IPS-18c (cell line): Measurements from ENCODE around the gene TSPAN2.
A peak's percentile ranks its signal among the peaks of the same experiment; 100 is the strongest.

Experiments used
- H3K4me3 ChIP-seq: 2 replicates; pipeline ENCODE4 v1.7.0; 2013; ENCODE audit warnings: low read depth, mild to moderate bottlenecking, low read length, moderate library complexity; ENCODE audit not compliant: insufficient read depth
- H3K9me3 ChIP-seq: one replicate; pipeline ENCODE4 v1.6.1; 2013; ENCODE audit warnings: mild to moderate bottlenecking, low read length, moderate library complexity; ENCODE audit not compliant: control insufficient read depth, insufficient read depth

TSPAN2 gene

DNA sequence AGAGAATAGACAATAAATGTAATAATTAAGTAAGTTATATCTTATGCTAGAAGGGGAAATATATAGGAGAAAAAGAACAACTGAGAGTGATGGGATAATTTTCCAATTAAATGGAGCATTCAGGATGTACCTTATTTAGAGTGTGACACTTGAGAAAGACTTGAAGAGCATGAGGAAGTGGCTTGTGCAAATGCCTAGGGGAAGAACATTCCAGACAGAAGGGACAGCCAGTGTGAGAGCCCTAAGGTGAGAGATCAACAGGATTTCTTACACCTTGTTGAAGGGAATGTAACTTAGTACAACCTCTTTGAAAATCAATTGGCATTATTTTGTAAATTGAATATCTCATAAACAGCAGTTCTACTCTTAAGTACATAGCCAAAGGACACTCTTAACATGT lies 28.8 kb upstream of the TSPAN2 start:
- H3K9me3 ChIP-seq = peaks cover 5% of the 10 kb centered on the region
- H3K4me3 ChIP-seq = no peak overlapping the region

- no peak overlapping the region for H3K4me3 ChIP-seq
- peaks cover 5% of the 10 kb centered on the region for H3K9me3 ChIP-seq
Measured at GRCh38 chr1:115117298-115117697, 28.0 kb upstream of the TSPAN2 start.

DNA sequence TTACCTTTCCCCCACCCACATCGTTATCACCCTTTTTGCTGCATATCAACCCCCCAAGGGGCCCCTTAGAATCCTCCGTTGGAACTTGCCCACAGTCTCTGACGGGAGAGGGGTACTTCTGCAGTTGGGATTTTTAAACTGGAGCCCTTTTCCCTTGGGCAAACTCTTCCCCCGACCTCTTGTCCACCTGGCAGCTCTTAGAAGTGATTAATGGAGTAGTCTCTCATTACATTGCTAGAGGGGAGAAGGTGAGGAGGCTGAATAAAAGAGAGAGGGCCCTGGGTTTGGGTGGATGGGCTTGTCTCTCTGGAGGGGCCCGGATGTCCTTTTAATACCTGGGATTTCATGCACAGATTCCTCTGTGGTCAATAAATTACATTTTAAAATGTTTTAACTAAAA lies 27.2 kb upstream of the TSPAN2 start:
- no peak overlapping the region for H3K4me3 ChIP-seq
- H3K9me3 ChIP-seq = peaks cover 5% of the 10 kb centered on the region

GRCh38 chr1:115115521-115116161 lies 26.3 kb upstream of the TSPAN2 start:
- Histone ChIP-seq H3K4me3 (no peak overlapping the region), H3K9me3 (peaks cover 3% of the 10 kb centered on the region)

DNA sequence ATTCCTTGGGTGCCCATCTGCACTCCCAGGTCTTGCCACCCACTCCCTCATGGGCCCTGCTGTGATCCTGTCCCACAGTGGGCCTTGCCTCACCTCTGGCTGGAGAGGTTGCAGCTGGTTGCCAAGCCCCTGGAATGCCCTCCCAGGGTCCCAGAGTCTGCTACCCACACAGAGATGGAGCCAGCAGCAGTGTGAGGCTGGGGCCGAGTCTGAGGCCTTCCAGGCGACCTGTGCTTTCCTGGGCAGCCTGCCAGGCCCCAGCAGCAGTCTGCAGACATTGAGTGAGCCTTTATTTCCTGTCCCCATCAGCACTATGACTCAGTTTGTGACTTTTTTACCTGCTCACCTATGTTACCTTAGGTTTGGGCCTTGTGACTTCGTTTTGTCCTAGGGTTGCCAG lies 25.0 kb upstream of the TSPAN2 start:
- H3K4me3 ChIP-seq = no peak overlapping the region
- no peaks in the 10 kb centered on the region for H3K9me3 ChIP-seq

GRCh38 chr1:115113766-115114165 lies 24.5 kb upstream of the TSPAN2 start:
- no peak overlapping the region for H3K4me3 ChIP-seq
- no peaks in the 10 kb centered on the region for H3K9me3 ChIP-seq

- Histone ChIP-seq H3K4me3 (no peak overlapping the region), H3K9me3 (no peaks in the 10 kb centered on the region)
Measured at GRCh38 chr1:115112496-115113375, 23.4 kb upstream of the TSPAN2 start.

- no peaks in the 10 kb centered on the region for H3K9me3 ChIP-seq
- no peak overlapping the region for H3K4me3 ChIP-seq
Measured at GRCh38 chr1:115107516-115108260, 18.4 kb upstream of the TSPAN2 start.

- no peak overlapping the region for H3K4me3 ChIP-seq
- no peaks in the 10 kb centered on the region for H3K9me3 ChIP-seq
Measured at GRCh38 chr1:115105831-115106230, 16.5 kb upstream of the TSPAN2 start.

DNA sequence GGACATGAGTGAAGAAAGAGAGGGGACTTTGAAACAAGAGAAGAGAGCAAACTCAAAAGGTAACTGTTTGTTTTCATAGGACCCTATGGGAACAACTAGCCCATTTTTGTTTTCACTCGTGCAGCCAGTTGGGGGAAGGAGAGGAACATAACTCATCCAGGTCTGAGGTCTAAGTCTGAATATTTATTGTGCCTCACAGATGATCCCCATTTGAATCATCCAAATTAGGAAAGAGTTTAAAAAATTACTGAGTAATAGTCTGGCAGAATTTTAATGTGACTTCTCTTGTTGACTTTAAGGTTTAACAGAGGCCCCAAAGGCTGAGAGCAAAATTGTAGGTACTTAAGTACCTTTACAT lies 10.4 kb upstream of the TSPAN2 start:
- H3K4me3 ChIP-seq = no peak overlapping the region

GRCh38 chr1:115098979-115099692 lies 9.8 kb upstream of the TSPAN2 start:
- Histone ChIP-seq H3K9me3 (no peaks in the 10 kb centered on the region), H3K4me3 (no peak overlapping the region)

More for the DNA sequence above, 10.4 kb upstream of the TSPAN2 start:
- H3K9me3 ChIP-seq = no peaks in the 10 kb centered on the region

GRCh38 chr1:115092175-115092574 lies 2.9 kb upstream of the TSPAN2 start:
- H3K9me3 ChIP-seq = no peaks in the 10 kb centered on the region
- no peak overlapping the region for H3K4me3 ChIP-seq

DNA sequence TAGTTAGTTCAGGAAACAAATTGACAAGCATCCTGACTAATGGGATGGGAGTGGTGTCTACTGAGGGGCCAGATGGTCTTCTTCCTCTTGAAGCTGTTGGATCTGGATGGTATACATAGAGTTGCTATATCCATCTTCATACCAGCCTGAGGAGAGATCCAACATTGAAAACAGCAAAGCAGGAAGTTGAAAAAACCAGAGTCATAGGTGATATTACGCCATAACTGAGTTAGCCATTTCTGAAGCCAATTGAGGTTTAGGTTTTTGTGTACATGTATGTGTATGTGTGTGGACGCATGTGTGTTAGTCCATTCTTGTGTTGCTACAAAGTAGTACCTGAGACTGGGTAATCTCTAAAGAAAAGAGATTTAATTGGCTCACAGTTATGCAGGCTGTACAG lies 2.3 kb upstream of the TSPAN2 start:
- H3K4me3 ChIP-seq = no peak overlapping the region

GRCh38 chr1:115090956-115091355 lies 1.7 kb upstream of the TSPAN2 start:
- no peak overlapping the region for H3K4me3 ChIP-seq
- no peaks in the 10 kb centered on the region for H3K9me3 ChIP-seq

More for the DNA sequence above, 2.3 kb upstream of the TSPAN2 start:
- H3K9me3 ChIP-seq = no peaks in the 10 kb centered on the region

DNA sequence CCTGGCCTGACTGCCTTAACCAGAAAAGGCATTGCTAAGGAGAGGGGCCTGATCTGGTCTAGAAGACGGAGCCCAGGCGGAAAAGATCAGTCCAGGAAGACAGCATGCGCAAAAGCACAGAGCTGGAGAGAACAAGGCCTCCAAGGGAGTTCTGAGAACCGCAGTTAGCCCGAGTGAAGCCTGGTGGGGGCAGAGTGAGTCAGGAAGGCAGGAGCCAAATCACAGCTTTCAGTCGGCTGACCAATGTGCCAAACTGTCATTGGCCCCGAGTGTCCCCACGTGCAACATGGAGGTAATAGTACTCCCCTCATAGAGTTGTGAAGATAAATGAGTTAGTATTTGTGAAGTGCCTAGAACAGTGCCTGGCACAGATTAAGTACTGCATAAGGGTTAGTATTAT lies 1.2 kb upstream of the TSPAN2 start:
- H3K4me3 ChIP-seq = peak overlapping the region; percentile 78; the same call in 1 of the 2 replicates
- no peaks in the 10 kb centered on the region for H3K9me3 ChIP-seq

GRCh38 chr1:115090186-115090490 lies 835 bp upstream of the TSPAN2 start:
- H3K4me3 ChIP-seq = peak overlapping the region; percentile 78; the same call in 1 of the 2 replicates
- no peaks in the 10 kb centered on the region for H3K9me3 ChIP-seq

DNA sequence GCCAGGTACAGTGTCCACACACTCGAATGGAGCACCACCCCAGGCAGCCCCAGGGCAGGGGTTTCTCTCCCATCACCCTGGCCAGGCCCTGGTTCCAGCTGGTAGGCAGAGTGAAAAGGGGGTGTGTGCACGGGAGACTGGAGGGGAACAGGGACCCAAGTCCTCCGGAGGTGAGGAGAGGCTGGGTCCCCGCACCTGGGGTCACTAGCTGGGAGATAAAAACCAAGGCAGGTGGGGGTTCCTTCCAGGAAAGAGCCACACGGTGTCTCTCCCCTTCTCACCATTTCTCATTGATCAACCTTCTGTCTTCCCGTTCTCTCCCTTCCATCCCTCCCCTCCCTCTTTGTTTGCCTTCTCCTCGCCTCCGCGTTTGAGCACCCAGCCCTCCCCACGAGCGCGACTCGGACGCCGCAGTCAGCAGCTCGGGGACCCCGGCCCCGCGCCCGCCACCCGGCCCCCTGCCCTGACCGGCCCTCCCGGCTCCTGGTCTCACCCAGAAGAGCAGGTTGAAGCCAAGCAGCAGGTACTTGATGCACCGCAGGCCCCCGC lies 358 bp downstream of the TSPAN2 start:
- Histone ChIP-seq H3K4me3 (peak overlapping the region; percentile 70), H3K9me3 (no peaks in the 10 kb centered on the region)
